Measurements from ENCODE around the gene SHD. TPM values are rescaled to one million over a fixed set of nuclear protein-coding genes. Genes with fewer than 3 reads are reported as not detected.

The SHD gene
- total RNA-seq, 2 donors from 2014 or later = 2.8 to 6.6 TPM

GRCh38 chr19:4246767-4247593, 32.1 kb upstream of the SHD start, which contains the start of gene YJU2:
Gene YJU2 (plus strand): TSS chr19:4247080. CDS start chr19:4247147, 67 bp downstream.
- Mint-ChIP-seq H3K27ac (peak within 1 kb of the TSS; percentile 99), H3K4me1 (no peaks in the 10 kb centered on the region), H3K4me3 (peak within 1 kb of the TSS; percentile 84), H3K36me3 (ENCODE audit: low read depth) (peaks cover 34% of the 10 kb centered on the region), H3K9me3 (peaks cover 6% of the 10 kb centered on the region), H3K27me3 (ENCODE audit: insufficient read depth) (peaks cover 4% of the 10 kb centered on the region)
- TF ChIP-seq, protein P1, sequence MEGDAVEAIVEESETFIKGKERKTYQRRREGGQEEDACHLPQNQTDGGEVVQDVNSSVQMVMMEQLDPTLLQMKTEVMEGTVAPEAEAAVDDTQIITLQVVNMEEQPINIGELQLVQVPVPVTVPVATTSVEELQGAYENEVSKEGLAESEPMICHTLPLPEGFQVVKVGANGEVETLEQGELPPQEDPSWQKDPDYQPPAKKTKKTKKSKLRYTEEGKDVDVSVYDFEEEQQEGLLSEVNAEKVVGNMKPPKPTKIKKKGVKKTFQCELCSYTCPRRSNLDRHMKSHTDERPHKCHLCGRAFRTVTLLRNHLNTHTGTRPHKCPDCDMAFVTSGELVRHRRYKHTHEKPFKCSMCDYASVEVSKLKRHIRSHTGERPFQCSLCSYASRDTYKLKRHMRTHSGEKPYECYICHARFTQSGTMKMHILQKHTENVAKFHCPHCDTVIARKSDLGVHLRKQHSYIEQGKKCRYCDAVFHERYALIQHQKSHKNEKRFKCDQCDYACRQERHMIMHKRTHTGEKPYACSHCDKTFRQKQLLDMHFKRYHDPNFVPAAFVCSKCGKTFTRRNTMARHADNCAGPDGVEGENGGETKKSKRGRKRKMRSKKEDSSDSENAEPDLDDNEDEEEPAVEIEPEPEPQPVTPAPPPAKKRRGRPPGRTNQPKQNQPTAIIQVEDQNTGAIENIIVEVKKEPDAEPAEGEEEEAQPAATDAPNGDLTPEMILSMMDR (conservative IDR thresholded peaks at IDR 0.05) = peak; percentile 75
- peak; percentile 99 for DNase-seq
- Histone ChIP-seq H3K4me3 (ENCODE audit: low read length) (peak within 1 kb of the TSS; percentile 95), H3K27ac (ENCODE audit: low read depth, low read length) (peak within 1 kb of the TSS; percentile 81), H3K27me3 (ENCODE audit: control insufficient read depth, insufficient read depth, low read length, poor library complexity, severe bottlenecking) (no peaks in the 10 kb centered on the region), H3K4me1 (ENCODE audit: control insufficient read depth, insufficient read depth, low read length) (no peaks in the 10 kb centered on the region), H3K36me3 (ENCODE audit: control insufficient read depth, insufficient read depth, low read length) (peaks cover 27% of the 10 kb centered on the region), H3K9ac (ENCODE audit: extremely low read depth, low read length, poor library complexity, severe bottlenecking) (peak within 1 kb of the TSS; percentile 90), H3K9me3 (ENCODE audit: control insufficient read depth, low read length) (no peaks in the 10 kb centered on the region)
- WGBS, 2 experiments (ENCODE audit: insufficient coverage in 1 of 2, insufficient read length in 1 of 2) = 0 to 1% methylated on average over 28 to 41 of the region's 45 CpGs

GRCh38 chr19:4256563-4256962, 22.5 kb upstream of the SHD start:
- Histone ChIP-seq H3K27ac (ENCODE audit: low read depth, low read length) (no peak overlapping the region), H3K36me3 (ENCODE audit: control insufficient read depth, insufficient read depth, low read length) (peaks cover 38% of the 10 kb centered on the region), H3K4me3 (ENCODE audit: low read length) (no peak overlapping the region), H3K9me3 (ENCODE audit: control insufficient read depth, low read length) (peaks cover 9% of the 10 kb centered on the region), H3K27me3 (ENCODE audit: control insufficient read depth, insufficient read depth, low read length, poor library complexity, severe bottlenecking) (no peaks in the 10 kb centered on the region), H3K9ac (ENCODE audit: extremely low read depth, low read length, poor library complexity, severe bottlenecking) (no peak overlapping the region), H3K4me1 (ENCODE audit: control insufficient read depth, insufficient read depth, low read length) (no peaks in the 10 kb centered on the region)
- Mint-ChIP-seq H3K27me3 (ENCODE audit: insufficient read depth) (no peaks in the 10 kb centered on the region), H3K36me3 (ENCODE audit: low read depth) (peaks cover 69% of the 10 kb centered on the region), H3K27ac (no peak overlapping the region), H3K4me3 (no peak overlapping the region), H3K4me1 (no peaks in the 10 kb centered on the region), H3K9me3 (peaks cover 27% of the 10 kb centered on the region)
- 96 to 100% methylated on average over 2 to 4 of the region's 4 CpGs for WGBS, 2 experiments (ENCODE audit: insufficient coverage in 1 of 2, insufficient read length in 1 of 2)
- TF ChIP-seq, protein P1 (conservative IDR thresholded peaks at IDR 0.05) = peak; percentile 48
- DNase-seq = peak; percentile 63

DNA sequence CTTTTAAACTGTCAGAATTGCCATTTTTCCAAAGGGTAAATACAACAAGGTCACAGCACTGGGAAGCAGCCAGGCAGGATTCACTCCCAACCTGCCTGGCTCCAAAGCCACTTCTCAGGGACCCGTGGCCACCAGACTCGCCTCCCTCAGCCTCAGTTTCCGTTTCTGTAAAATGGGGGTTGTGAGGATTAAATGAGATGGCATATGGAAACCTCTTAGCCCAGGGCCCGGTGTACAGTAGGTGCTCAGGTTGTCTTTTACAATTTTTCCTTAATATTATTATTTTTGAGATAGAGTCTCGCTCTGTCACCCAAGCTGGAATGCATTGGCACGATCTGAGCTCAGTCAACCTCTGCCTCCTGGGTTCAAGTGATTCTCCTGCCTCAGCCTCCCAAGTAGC, 22.0 kb upstream of the SHD start:
- WGBS, 2 experiments (ENCODE audit: insufficient coverage in 1 of 2, insufficient read length in 1 of 2) = 94 to 100% methylated on average over 2 to 5 of the region's 6 CpGs
- Mint-ChIP-seq H3K9me3 (peaks cover 26% of the 10 kb centered on the region), H3K4me3 (no peak overlapping the region), H3K36me3 (ENCODE audit: low read depth) (peaks cover 69% of the 10 kb centered on the region), H3K27me3 (ENCODE audit: insufficient read depth) (no peaks in the 10 kb centered on the region), H3K27ac (no peak overlapping the region), H3K4me1 (no peaks in the 10 kb centered on the region)
- Histone ChIP-seq H3K4me3 (ENCODE audit: low read length) (no peak overlapping the region), H3K27me3 (ENCODE audit: control insufficient read depth, insufficient read depth, low read length, poor library complexity, severe bottlenecking) (no peaks in the 10 kb centered on the region), H3K9me3 (ENCODE audit: control insufficient read depth, low read length) (peaks cover 9% of the 10 kb centered on the region), H3K4me1 (ENCODE audit: control insufficient read depth, insufficient read depth, low read length) (no peaks in the 10 kb centered on the region), H3K27ac (ENCODE audit: low read depth, low read length) (no peak overlapping the region), H3K36me3 (ENCODE audit: control insufficient read depth, insufficient read depth, low read length) (peaks cover 33% of the 10 kb centered on the region), H3K9ac (ENCODE audit: extremely low read depth, low read length, poor library complexity, severe bottlenecking) (no peak overlapping the region)
- no peak for DNase-seq
- TF ChIP-seq, protein P1 (conservative IDR thresholded peaks at IDR 0.05) = no peak

Data from endodermal cell (in vitro differentiated cells).